Small intestine (tissue), 7 donors: Measurements from ENCODE around the gene ONECUT1. TPM values are rescaled to one million over a fixed set of nuclear protein-coding genes. Genes with fewer than 3 reads are reported as not detected.
A peak's percentile ranks its signal among the peaks of the same experiment; 100 is the strongest.

Experiments used
- DNase-seq, 2 donors: peaks; one replicate each; pipeline versions ENCODE4 v3.0.0 to v3.0.0-alpha.2; 2013
- FAIRE-seq: peaks from 2 replicates; lab custom pipeline; 2012; peaks lifted over from hg19 to GRCh38; lab: Jason Lieb, UNC
- H3K27ac ChIP-seq, 3 donors: one replicate each; pipeline ENCODE4 v1.5.1; 2013; ENCODE audit warnings: low read length in 2 of 3, mild to moderate bottlenecking in 2 of 3, control low read depth in 1 of 3, inconsistent platforms in 1 of 3, low read depth in 1 of 3, moderate library complexity in 1 of 3
- H3K27me3 ChIP-seq, 3 donors: one replicate each; pipeline ENCODE4 v1.6.1; 2013; ENCODE audit warnings: low read length in 3 of 3, inconsistent platforms in 1 of 3; ENCODE audit not compliant: control insufficient read depth in 3 of 3, insufficient read depth in 3 of 3
- H3K36me3 ChIP-seq, 3 donors: one replicate each; pipeline ENCODE4 v1.6.1; 2013; ENCODE audit warnings: low read length in 3 of 3, inconsistent platforms in 1 of 3, low read depth in 1 of 3, mild to moderate bottlenecking in 1 of 3, moderate library complexity in 1 of 3; ENCODE audit not compliant: control insufficient read depth in 3 of 3, insufficient read depth in 2 of 3
- H3K4me1 ChIP-seq, 3 donors: one replicate each; pipeline ENCODE4 v1.6.1; 2013; ENCODE audit warnings: low read length in 2 of 3, inconsistent platforms in 1 of 3, low read depth in 1 of 3, mild to moderate bottlenecking in 1 of 3, moderate library complexity in 1 of 3; ENCODE audit not compliant: control insufficient read depth in 3 of 3, insufficient read depth in 2 of 3
- H3K4me3 ChIP-seq, 3 donors: one replicate each; pipeline ENCODE4 v1.5.1; 2013; ENCODE audit warnings: low read length in 3 of 3, control low read depth in 1 of 3, inconsistent platforms in 1 of 3, low read depth in 1 of 3, mild to moderate bottlenecking in 1 of 3, moderate library complexity in 1 of 3
- H3K9me3 ChIP-seq, 2 donors: one replicate each; pipeline ENCODE4 v1.6.1; 2013; ENCODE audit warnings: low read depth in 1 of 2, low read length in 1 of 2; ENCODE audit not compliant: control insufficient read depth in 2 of 2, insufficient read depth in 1 of 2
- WGBS, 3 donors: extraction: QIAGEN DNeasy Blood & Tissue Kit; methylation state at CpG; one replicate each; pipeline ENCODE4 v1.1.7; 2013; 5-methylcytosine and 5-hydroxymethylcytosine counted together
- polyA plus RNA-seq, 4 donors: library from polyadenylated mRNA; stranded (reverse) in 3 of 4; unstranded in 1 of 4; fragments of 200-250 nt in 3 of 4; fragments of 120-200 nt in 1 of 4; gene quantifications; one replicate each; pipeline versions ENCODE4 v1.2.1 to v1.2.3, GENCODE V29; 2013
- donor health status: healthy with polysubstance abuse.
- donor health status: control.
- donor health status: control.
- donor health status: Bipolar disorder and iron deficiency.
- donor health status: healthy.

ONECUT1 gene
- polyA plus RNA-seq, 4 donors: not detected

DNA sequence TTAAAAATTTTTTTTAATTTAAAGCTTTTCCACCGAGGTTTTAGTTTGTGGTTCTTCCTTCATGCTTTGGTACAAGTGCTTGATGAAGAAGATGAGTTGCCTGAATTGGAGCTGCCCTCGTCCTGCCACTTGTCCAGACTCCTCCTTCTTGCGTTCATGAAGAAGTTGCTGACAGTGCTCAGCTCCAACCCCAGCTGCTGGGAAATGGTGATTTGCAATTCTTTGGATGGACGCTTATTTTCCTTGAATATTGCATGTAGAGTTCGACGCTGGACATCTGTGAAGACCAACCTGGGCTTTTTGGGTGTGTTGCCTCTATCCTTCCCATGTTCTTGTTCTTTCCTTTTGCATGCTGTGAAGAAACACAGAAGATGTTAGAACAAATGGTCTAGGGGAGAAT lies 32.6 kb downstream of the ONECUT1 start:
- DNase-seq (no peak), FAIRE-seq (no peak)
- no peak overlapping the region for H3K27ac ChIP-seq
- no peaks in the 10 kb centered on the region for H3K9me3 ChIP-seq
- H3K4me1 ChIP-seq: no peaks in the 10 kb centered on the region
- no peak overlapping the region for H3K4me3 ChIP-seq
- peaks cover 0 to 1% (median 0%) of the 10 kb centered on the region in 3 donors for H3K27me3 ChIP-seq
- WGBS, 3 donors: 82 to 88% (median 87%) methylated on average over 6 of the region's 6 CpGs
- no peaks in the 10 kb centered on the region for H3K36me3 ChIP-seq

DNA sequence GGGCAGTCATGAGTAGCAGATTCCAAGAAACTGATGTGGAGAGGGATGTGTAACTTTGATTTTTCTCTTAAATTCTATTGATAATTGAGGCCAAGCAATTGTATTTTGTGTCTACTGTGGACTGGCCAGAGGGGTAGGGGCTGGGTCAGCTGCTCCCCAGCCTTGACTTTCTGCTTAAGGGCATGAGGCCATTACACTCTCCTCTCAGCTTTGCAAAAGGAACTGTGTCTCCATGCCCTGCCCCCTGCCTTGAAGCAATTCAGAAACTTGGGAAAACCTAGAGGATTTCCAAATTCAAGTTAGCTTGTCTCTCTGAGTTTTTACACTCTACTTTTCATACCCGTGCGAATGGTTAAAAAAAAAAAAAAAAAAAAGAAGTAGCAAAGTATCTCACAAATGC lies 38.6 kb downstream of the ONECUT1 start:
- no peak overlapping the region for H3K4me3 ChIP-seq
- peaks cover 0 to 2% (median 2%) of the 10 kb centered on the region in 3 donors for H3K27me3 ChIP-seq
- H3K36me3 ChIP-seq: no peaks in the 10 kb centered on the region
- DNase-seq (no peak), FAIRE-seq (no peak)
- WGBS, 3 donors: 80 to 84% (median 83%) methylated on average over 2 of the region's 2 CpGs
- H3K9me3 ChIP-seq: no peaks in the 10 kb centered on the region
- no peaks in the 10 kb centered on the region for H3K4me1 ChIP-seq
- no peak overlapping the region for H3K27ac ChIP-seq

DNA sequence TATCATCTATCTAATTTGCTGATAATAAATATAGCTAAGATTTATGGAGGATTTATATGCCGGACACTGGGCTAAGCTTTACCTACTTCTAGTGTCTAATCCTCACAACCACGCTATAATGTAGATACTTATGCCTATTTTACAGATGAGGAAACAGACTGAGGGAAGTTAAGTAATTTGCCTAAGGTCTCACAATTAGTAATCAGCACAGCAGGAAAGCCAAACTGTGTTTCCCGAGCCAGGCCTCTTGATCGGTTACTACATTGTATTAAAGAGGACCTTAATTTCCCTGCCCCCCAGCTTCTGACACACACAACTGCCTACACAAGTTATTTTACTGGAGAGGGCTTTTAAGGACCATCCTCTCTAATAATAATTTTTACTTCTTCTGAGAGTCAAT lies 40.9 kb downstream of the ONECUT1 start:
- peaks cover 0 to 5% (median 2%) of the 10 kb centered on the region in 3 donors for H3K27me3 ChIP-seq
- no peak overlapping the region for H3K4me3 ChIP-seq
- no peaks in the 10 kb centered on the region for H3K36me3 ChIP-seq
- 50 to 72% (median 67%) methylated on average over 4 of the region's 4 CpGs for WGBS, 3 donors
- H3K9me3 ChIP-seq: no peaks in the 10 kb centered on the region
- DNase-seq (no peak), FAIRE-seq (no peak)
- no peaks in the 10 kb centered on the region for H3K4me1 ChIP-seq
- H3K27ac ChIP-seq: no peak overlapping the region

DNA sequence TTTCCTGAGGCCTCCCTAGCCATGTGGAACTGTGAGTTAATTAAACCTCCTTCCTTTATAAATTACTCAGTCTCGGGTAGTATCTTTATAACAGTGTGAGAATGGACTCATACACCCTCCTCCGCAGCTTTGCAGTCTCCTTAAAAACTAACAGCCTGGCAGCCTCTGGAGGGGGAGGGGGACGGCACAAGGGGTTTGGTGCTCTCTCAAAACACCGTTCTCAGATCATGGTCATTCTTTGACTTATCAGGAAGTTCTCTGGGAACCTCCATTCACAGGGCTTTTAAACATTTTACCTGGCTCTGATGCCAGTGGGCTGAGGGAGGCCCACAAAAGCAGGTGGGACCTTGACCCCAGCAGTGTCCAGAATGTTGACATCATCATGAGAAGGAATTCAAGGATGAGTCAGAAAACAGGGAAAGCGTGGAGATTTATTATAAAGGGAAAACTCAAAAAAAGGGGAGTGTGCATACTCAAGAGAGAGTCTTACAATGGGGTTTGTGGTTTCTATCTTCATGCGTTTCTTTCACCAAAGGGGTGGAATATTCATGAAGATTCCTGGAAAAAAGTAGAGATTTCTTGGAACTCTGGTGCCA lies 43.9 kb downstream of the ONECUT1 start:
- FAIRE-seq (no peak), DNase-seq (no peak)
- H3K36me3 ChIP-seq: no peaks in the 10 kb centered on the region
- H3K27me3 ChIP-seq: peaks cover 0 to 5% (median 2%) of the 10 kb centered on the region in 3 donors
- no peak overlapping the region for H3K4me3 ChIP-seq
- 61 to 72% (median 69%) methylated on average over 6 of the region's 6 CpGs for WGBS, 3 donors
- H3K27ac ChIP-seq: no peak overlapping the region
- no peaks in the 10 kb centered on the region for H3K9me3 ChIP-seq
- no peaks in the 10 kb centered on the region for H3K4me1 ChIP-seq

DNA sequence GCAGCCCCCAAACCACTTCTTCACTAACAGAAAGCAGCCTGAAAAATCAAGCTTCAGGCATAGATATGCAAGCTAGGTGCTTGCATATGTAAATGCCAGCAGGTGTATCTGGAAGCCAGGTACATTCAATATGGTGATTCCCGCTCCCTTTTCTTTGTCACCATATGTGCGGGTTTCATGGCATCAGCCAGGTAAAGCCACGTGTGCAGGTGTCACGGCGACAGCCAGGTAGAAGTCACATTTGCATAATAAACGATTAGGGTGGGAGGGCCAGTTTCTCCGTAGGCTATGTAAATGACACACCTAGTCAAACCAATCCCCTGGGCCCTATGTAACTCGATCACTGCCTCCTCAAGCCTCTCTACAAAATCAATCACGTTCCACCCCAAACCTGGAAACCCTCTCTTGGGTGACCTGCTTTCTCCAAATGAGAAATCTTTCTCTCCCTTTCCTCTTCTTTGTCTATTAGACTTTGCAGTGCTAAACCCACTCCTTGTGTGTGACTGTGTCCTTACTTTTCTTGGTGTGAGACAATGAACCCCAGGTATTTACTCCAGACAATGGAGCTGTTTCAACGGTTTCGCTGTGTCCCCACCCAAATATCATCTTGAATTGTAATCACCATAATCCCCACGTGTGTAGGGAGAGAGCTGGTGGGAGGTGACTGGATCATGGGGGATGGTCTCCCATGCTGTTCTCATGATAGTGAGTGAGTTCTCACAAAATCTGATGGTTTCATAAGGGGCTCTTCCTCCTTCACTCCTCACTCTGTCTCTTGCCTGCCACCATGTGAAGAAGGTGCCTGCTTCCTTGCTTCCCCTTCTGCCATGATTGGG lies 44.6 kb downstream of the ONECUT1 start:
- WGBS, 3 donors: 66 to 71% (median 71%) methylated on average over 12 of the region's 12 CpGs
- Histone ChIP-seq H3K27me3 (peaks cover 0 to 5% (median 2%) of the 10 kb centered on the region in 3 donors), H3K4me1 (no peaks in the 10 kb centered on the region), H3K36me3 (no peaks in the 10 kb centered on the region), H3K4me3 (no peak overlapping the region), H3K27ac (no peak overlapping the region), H3K9me3 (no peaks in the 10 kb centered on the region)
- FAIRE-seq: no peak
- DNase-seq: no peak

DNA sequence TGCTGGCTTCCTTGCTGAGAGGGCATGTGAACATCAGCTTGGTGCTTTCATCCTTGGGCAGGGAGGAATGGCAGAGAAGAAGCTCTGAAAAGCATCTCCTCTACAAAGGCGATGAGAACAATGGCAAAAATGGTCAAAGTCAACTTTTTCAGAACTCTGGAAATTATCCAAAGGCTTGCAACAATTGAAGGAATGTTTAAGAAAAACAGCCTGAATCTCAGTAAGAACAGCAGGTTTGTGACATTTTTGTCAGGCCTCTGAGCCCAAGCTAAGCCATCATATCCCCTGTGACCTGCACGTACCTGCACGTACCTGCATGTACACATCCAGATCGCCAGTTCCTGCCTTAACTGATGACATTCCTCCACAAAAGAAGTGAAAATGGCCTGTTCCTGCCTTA lies 51.8 kb downstream of the ONECUT1 start:
- Histone ChIP-seq H3K4me3 (no peak overlapping the region), H3K4me1 (no peaks in the 10 kb centered on the region), H3K36me3 (no peaks in the 10 kb centered on the region), H3K9me3 (no peaks in the 10 kb centered on the region), H3K27me3 (no peaks in the 10 kb centered on the region), H3K27ac (no peak overlapping the region)
- DNase-seq (no peak), FAIRE-seq (no peak)
- 74 to 84% (median 78%) methylated on average over 4 of the region's 4 CpGs for WGBS, 3 donors

DNA sequence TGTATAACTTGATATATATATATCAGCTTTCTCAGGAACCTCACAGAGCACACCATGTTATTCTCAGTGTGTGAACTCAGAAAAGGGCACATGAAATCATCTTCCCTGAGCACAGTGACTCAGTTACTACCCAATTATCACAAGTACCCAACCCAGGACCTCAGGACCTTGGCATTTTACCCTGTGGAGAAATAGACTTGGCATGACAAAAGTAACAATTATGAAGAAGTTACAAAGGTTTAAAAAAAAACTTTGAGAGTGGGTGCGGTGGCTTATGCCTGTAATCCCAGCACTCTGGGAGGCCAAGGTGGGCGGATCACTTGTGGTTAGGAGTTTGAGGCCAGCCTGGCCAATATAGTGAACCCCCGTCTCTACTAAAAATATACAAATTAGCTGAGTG lies 52.4 kb downstream of the ONECUT1 start:
- no peaks in the 10 kb centered on the region for H3K4me1 ChIP-seq
- FAIRE-seq (no peak), DNase-seq (no peak)
- H3K4me3 ChIP-seq: no peak overlapping the region
- 69 to 79% (median 72%) methylated on average over 3 of the region's 3 CpGs for WGBS, 3 donors
- H3K27ac ChIP-seq: no peak overlapping the region
- no peaks in the 10 kb centered on the region for H3K9me3 ChIP-seq
- no peaks in the 10 kb centered on the region for H3K36me3 ChIP-seq
- no peaks in the 10 kb centered on the region for H3K27me3 ChIP-seq

DNA sequence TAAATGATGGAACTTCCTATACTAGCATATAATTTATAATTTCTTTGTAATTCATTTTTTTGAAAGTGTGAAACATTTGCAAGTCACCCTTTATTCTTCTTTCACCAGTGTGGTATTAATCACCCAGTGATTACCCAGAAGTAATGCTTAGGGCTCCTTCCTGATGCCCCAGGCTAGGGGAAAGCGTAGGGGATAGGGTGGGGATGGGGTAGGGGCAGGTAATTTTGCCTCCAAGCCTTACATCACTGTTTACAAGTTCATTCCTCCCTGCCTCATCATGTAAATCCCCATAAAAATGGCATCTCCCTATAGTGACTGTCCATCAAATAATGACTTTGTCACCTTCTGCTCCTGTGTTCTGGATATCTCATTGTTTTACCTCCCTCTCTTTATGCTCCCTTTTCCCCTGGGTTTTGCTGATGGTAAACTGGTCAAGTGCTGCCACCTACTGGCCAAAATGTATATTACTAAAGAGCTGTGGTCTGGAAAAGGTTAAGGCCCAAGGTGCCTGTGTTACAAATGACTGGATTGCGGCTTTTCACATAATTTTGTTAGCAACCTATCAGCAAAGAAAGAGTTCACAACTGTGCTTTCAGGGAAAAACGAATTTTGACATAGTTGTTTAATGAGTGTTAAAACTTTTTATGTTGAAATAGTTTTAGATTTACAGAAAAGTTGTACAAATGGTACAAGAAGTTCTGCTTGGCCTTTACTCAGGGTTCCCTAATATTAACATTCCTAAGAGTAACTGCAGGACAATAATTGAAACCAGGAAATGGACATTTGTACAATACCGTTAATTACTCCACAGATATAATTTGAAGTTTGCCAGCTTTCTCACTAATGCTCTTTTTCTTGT lies 54.7 kb downstream of the ONECUT1 start:
- no peaks in the 10 kb centered on the region for H3K27me3 ChIP-seq
- DNase-seq: peak; percentile 78 to 83
- H3K36me3 ChIP-seq: no peaks in the 10 kb centered on the region
- WGBS, 3 donors: 54 to 59% (median 58%) methylated on average over 4 of the region's 4 CpGs
- H3K27ac ChIP-seq: no peak overlapping the region
- no peak for FAIRE-seq
- H3K4me3 ChIP-seq: no peak overlapping the region
- H3K4me1 ChIP-seq: no peaks in the 10 kb centered on the region
- H3K9me3 ChIP-seq: no peaks in the 10 kb centered on the region
